Measurements from ENCODE around the gene RFPL3. TPM values are rescaled to one million over a fixed set of nuclear protein-coding genes. Genes with fewer than 3 reads are reported as not detected.

Gene RFPL3
- total and polyA plus RNA-seq, 7 experiments from 2014 or later, result not detected

DNA sequence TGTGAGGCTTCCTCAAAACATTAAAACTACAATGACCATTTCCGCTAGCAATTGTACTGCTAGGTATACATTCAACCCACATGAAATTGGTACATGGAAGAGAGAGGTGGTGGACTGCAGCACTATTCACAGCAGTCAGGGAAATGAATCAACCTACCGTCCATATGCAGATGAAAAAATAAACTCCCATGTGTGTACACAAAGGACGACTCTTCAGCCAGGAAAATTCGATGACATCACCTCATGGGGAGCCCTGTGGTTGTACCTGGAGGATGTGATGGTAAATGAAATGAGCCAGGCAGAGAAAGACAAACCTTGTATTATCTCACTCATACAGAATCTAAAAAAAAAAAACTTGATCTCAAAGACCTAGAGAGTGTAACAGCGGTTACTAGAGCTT, 23.3 kb downstream of the RFPL3 start:
- no peak overlapping the region for H3K4me3 ChIP-seq (ENCODE audit: low read length)
- peaks cover 0 to 8% (median 0%) of the 10 kb centered on the region in 3 experiments for H3K36me3 ChIP-seq (ENCODE audit: control insufficient read depth in 2 of 3, insufficient read depth in 3 of 3, low read length in 3 of 3)
- no peaks in the 10 kb centered on the region for H3K4me1 Mint-ChIP-seq
- no peaks in the 10 kb centered on the region for H3K27me3 Mint-ChIP-seq
- H3K27ac Mint-ChIP-seq, result no peak overlapping the region
- DNase-seq (no peak), ATAC-seq (no peak)
- ChIA-PET CTCF (no interaction called here), POLR2A (no interaction called here)
- H3K27me3 ChIP-seq (ENCODE audit: control insufficient read depth in 2 of 2, insufficient read depth in 2 of 2, low read length in 2 of 2), result no peaks in the 10 kb centered on the region
- no peak overlapping the region for H3K27ac ChIP-seq (ENCODE audit: low read depth, low read length)
- H3K9me3 ChIP-seq (ENCODE audit: control insufficient read depth in 2 of 3, low read length in 3 of 3), result no peaks in the 10 kb centered on the region
- peaks cover 0 to 14% (median 7%) of the 10 kb centered on the region in 5 donors for H3K36me3 Mint-ChIP-seq
- intact Hi-C loops (cut with micrococcal nuclease), result no loop called here
- H3K4me3 Mint-ChIP-seq, result no peak overlapping the region
- H3K4me1 ChIP-seq (ENCODE audit: control insufficient read depth in 2 of 2, insufficient read depth in 2 of 2, low read length in 2 of 2), result no peaks in the 10 kb centered on the region
- H3K9me3 Mint-ChIP-seq, result no peaks in the 10 kb centered on the region

DNA sequence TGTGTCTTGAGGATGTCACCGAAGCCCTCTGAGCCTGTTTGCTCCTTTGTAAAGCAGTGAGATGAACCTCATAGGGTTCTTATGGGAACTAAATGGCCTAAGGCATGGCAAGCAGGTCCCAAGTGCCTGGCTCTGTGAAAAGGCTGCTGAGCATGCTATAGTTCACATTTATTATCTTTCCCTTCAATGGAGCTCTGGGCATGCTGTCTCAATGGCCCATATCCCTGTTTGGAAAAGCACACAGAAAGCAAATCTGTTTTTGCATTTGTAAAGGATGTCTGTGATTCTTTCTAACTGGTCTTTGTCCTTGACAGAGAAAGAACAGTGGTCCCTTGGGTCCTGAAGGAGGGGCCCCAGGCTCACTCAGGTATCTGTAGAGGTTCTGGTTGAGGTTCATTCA, 28.0 kb downstream of the RFPL3 start:
- no peak for ATAC-seq
- Mint-ChIP-seq H3K27ac (no peak overlapping the region), H3K36me3 (peaks cover 0 to 26% (median 11%) of the 10 kb centered on the region in 5 donors), H3K9me3 (no peaks in the 10 kb centered on the region), H3K27me3 (no peaks in the 10 kb centered on the region), H3K4me1 (no peaks in the 10 kb centered on the region), H3K4me3 (no peak overlapping the region)
- Histone ChIP-seq H3K27ac (ENCODE audit: low read depth, low read length) (no peak overlapping the region), H3K27me3 (ENCODE audit: control insufficient read depth in 2 of 2, insufficient read depth in 2 of 2, low read length in 2 of 2) (no peaks in the 10 kb centered on the region), H3K4me1 (ENCODE audit: control insufficient read depth in 2 of 2, insufficient read depth in 2 of 2, low read length in 2 of 2) (no peaks in the 10 kb centered on the region), H3K36me3 (ENCODE audit: control insufficient read depth in 2 of 3, insufficient read depth in 3 of 3, low read length in 3 of 3) (peaks cover 2 to 42% (median 4%) of the 10 kb centered on the region in 3 experiments), H3K4me3 (ENCODE audit: low read length) (no peak overlapping the region), H3K9me3 (ENCODE audit: control insufficient read depth in 2 of 3, low read length in 3 of 3) (no peaks in the 10 kb centered on the region)
- intact Hi-C loops (cut with micrococcal nuclease), result no loop called here
- DNase-seq, result no peak
- POLR2A ChIA-PET, result no interaction called here
- CTCF ChIA-PET, result no interaction called here

DNA sequence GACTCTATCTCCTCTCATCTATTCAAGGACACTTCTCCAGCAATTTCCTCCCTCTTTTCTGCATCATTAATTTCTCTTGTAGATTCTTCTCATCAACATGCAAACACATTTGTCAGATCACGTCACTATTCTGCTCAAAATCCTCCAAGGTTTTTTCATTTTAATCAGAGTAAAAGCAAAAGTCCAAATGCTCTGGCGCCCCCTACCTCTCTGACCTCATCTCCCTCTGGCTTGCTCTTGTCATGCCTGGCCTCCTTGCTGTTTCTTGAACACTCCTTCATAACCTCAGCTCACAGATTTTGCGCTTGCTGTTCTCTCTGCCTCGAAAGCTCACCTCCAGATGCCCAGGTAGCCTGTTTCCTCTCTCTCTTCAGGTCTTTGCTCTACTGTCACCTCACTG, 32.0 kb downstream of the RFPL3 start:
- Mint-ChIP-seq H3K4me1 (no peaks in the 10 kb centered on the region), H3K9me3 (no peaks in the 10 kb centered on the region), H3K27me3 (no peaks in the 10 kb centered on the region), H3K27ac (peak overlapping the region in 6 of 9 donors; percentile 5 to 67 (median 34)), H3K4me3 (no peak overlapping the region), H3K36me3 (peaks cover 4 to 51% (median 20%) of the 10 kb centered on the region in 5 donors)
- no peak overlapping the region for H3K27ac ChIP-seq (ENCODE audit: low read depth, low read length)
- intact Hi-C loops (cut with micrococcal nuclease), result loop anchor here in 1 of 2 donors (1.0 kb wide), 1 partner anchor 412 kb away; no protein-coding TSS in a partner anchor
- H3K27me3 ChIP-seq (ENCODE audit: control insufficient read depth in 2 of 2, insufficient read depth in 2 of 2, low read length in 2 of 2), result no peaks in the 10 kb centered on the region
- ChIA-PET CTCF (no interaction called here), POLR2A (no interaction called here)
- H3K4me1 ChIP-seq (ENCODE audit: control insufficient read depth in 2 of 2, insufficient read depth in 2 of 2, low read length in 2 of 2), result no peaks in the 10 kb centered on the region
- peak in 1 of 9 donors; percentile 15 for DNase-seq
- H3K9me3 ChIP-seq (ENCODE audit: control insufficient read depth in 2 of 3, low read length in 3 of 3), result no peaks in the 10 kb centered on the region
- ATAC-seq, result no peak
- H3K36me3 ChIP-seq (ENCODE audit: control insufficient read depth in 2 of 3, insufficient read depth in 3 of 3, low read length in 3 of 3), result peaks cover 18 to 75% (median 22%) of the 10 kb centered on the region in 3 experiments
- H3K4me3 ChIP-seq (ENCODE audit: low read length), result no peak overlapping the region

- Histone ChIP-seq H3K36me3 (ENCODE audit: control insufficient read depth in 2 of 3, insufficient read depth in 3 of 3, low read length in 3 of 3) (peaks cover 34 to 89% (median 40%) of the 10 kb centered on the region in 3 experiments), H3K4me3 (ENCODE audit: low read length) (no peak overlapping the region), H3K4me1 (ENCODE audit: control insufficient read depth in 2 of 2, insufficient read depth in 2 of 2, low read length in 2 of 2) (no peaks in the 10 kb centered on the region), H3K27me3 (ENCODE audit: control insufficient read depth in 2 of 2, insufficient read depth in 2 of 2, low read length in 2 of 2) (no peaks in the 10 kb centered on the region), H3K9me3 (ENCODE audit: control insufficient read depth in 2 of 3, low read length in 3 of 3) (no peaks in the 10 kb centered on the region), H3K27ac (ENCODE audit: low read depth, low read length) (no peak overlapping the region)
- Mint-ChIP-seq H3K27me3 (no peaks in the 10 kb centered on the region), H3K36me3 (peaks cover 4 to 75% (median 36%) of the 10 kb centered on the region in 5 donors), H3K4me1 (peaks cover 0 to 6% (median 0%) of the 10 kb centered on the region in 7 donors), H3K27ac (peak overlapping the region in 3 of 9 donors; percentile 3 to 40 (median 20)), H3K4me3 (no peak overlapping the region), H3K9me3 (no peaks in the 10 kb centered on the region)
- no peak for ATAC-seq
- POLR2A ChIA-PET, result no interaction called here
- intact Hi-C loops (cut with micrococcal nuclease), result no loop called here
- no peak for DNase-seq
- CTCF ChIA-PET, result no interaction called here
Measured at GRCh38 chr22:32395107-32395506, 37.4 kb downstream of the RFPL3 start.

- H3K27me3 ChIP-seq (ENCODE audit: control insufficient read depth in 2 of 2, insufficient read depth in 2 of 2, low read length in 2 of 2), result no peaks in the 10 kb centered on the region
- ChIA-PET POLR2A (interaction anchor here (1.1 kb wide), 1 partner anchor 15 kb away, joined by 3 read pairs; no protein-coding TSS in a partner anchor), CTCF (no interaction called here)
- no peaks in the 10 kb centered on the region for H3K9me3 Mint-ChIP-seq
- H3K36me3 ChIP-seq (ENCODE audit: control insufficient read depth in 2 of 3, insufficient read depth in 3 of 3, low read length in 3 of 3), result peaks cover 41 to 93% (median 42%) of the 10 kb centered on the region in 3 experiments
- intact Hi-C loops (cut with micrococcal nuclease), result no loop called here
- no peak overlapping the region for H3K27ac ChIP-seq (ENCODE audit: low read depth, low read length)
- H3K36me3 Mint-ChIP-seq, result peaks cover 9 to 82% (median 39%) of the 10 kb centered on the region in 5 donors
- H3K27ac Mint-ChIP-seq, result no peak overlapping the region
- no peak for DNase-seq
- no peaks in the 10 kb centered on the region for H3K9me3 ChIP-seq (ENCODE audit: control insufficient read depth in 2 of 3, low read length in 3 of 3)
- peaks cover 0 to 6% (median 0%) of the 10 kb centered on the region in 7 donors for H3K4me1 Mint-ChIP-seq
- no peak overlapping the region for H3K4me3 ChIP-seq (ENCODE audit: low read length)
- ATAC-seq, result no peak
- no peaks in the 10 kb centered on the region for H3K4me1 ChIP-seq (ENCODE audit: control insufficient read depth in 2 of 2, insufficient read depth in 2 of 2, low read length in 2 of 2)
- H3K4me3 Mint-ChIP-seq, result no peak overlapping the region
- no peaks in the 10 kb centered on the region for H3K27me3 Mint-ChIP-seq
Measured at GRCh38 chr22:32396255-32396654, 38.6 kb downstream of the RFPL3 start.

DNA sequence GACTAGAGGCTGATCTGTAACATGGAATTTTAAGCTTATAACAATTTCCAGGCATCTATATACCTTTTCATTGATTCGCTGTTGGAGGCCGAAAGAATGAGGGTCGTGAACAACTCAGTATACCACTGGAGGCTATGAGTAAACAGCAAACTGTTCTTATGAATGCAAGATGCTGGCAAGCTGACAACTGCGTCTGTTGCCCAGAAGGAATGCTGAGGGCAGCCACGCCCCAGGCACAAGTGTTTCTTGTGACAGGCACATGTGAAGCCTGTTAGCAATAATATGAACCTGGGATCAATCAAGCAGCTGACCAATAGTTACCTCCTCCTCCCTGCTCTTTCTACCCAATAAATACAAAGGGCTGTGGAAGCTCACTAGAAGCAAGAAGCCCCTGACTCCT, 39.1 kb downstream of the RFPL3 start:
- H3K27ac ChIP-seq (ENCODE audit: low read depth, low read length), result no peak overlapping the region
- H3K4me1 Mint-ChIP-seq, result peaks cover 0 to 6% (median 0%) of the 10 kb centered on the region in 7 donors
- H3K4me3 ChIP-seq (ENCODE audit: low read length), result no peak overlapping the region
- H3K27me3 ChIP-seq (ENCODE audit: control insufficient read depth in 2 of 2, insufficient read depth in 2 of 2, low read length in 2 of 2), result no peaks in the 10 kb centered on the region
- no peaks in the 10 kb centered on the region for H3K27me3 Mint-ChIP-seq
- DNase-seq (no peak), ATAC-seq (no peak)
- no peak overlapping the region for H3K4me3 Mint-ChIP-seq
- H3K9me3 ChIP-seq (ENCODE audit: control insufficient read depth in 2 of 3, low read length in 3 of 3), result no peaks in the 10 kb centered on the region
- peaks cover 9 to 84% (median 39%) of the 10 kb centered on the region in 5 donors for H3K36me3 Mint-ChIP-seq
- ChIA-PET POLR2A (interaction anchor here (1.1 kb wide), 1 partner anchor 15 kb away, joined by 3 read pairs; no protein-coding TSS in a partner anchor), CTCF (no interaction called here)
- peaks cover 42 to 98% (median 44%) of the 10 kb centered on the region in 3 experiments for H3K36me3 ChIP-seq (ENCODE audit: control insufficient read depth in 2 of 3, insufficient read depth in 3 of 3, low read length in 3 of 3)
- intact Hi-C loops (cut with micrococcal nuclease), result no loop called here
- H3K27ac Mint-ChIP-seq, result peak overlapping the region in 1 of 9 donors; percentile 41
- no peaks in the 10 kb centered on the region for H3K4me1 ChIP-seq (ENCODE audit: control insufficient read depth in 2 of 2, insufficient read depth in 2 of 2, low read length in 2 of 2)
- no peaks in the 10 kb centered on the region for H3K9me3 Mint-ChIP-seq

GRCh38 chr22:32401486-32401885, 43.8 kb downstream of the RFPL3 start:
- H3K4me1 ChIP-seq (ENCODE audit: control insufficient read depth in 2 of 2, insufficient read depth in 2 of 2, low read length in 2 of 2), result no peaks in the 10 kb centered on the region
- peaks cover 16 to 88% (median 32%) of the 10 kb centered on the region in 3 experiments for H3K36me3 ChIP-seq (ENCODE audit: control insufficient read depth in 2 of 3, insufficient read depth in 3 of 3, low read length in 3 of 3)
- H3K9me3 ChIP-seq (ENCODE audit: control insufficient read depth in 2 of 3, low read length in 3 of 3), result no peaks in the 10 kb centered on the region
- Mint-ChIP-seq H3K27me3 (no peaks in the 10 kb centered on the region), H3K4me1 (peaks cover 0 to 4% (median 0%) of the 10 kb centered on the region in 7 donors), H3K36me3 (peaks cover 4 to 71% (median 21%) of the 10 kb centered on the region in 5 donors), H3K4me3 (no peak overlapping the region), H3K27ac (no peak overlapping the region), H3K9me3 (no peaks in the 10 kb centered on the region)
- no peak for ATAC-seq
- ChIA-PET CTCF (no interaction called here), POLR2A (no interaction called here)
- no peak overlapping the region for H3K27ac ChIP-seq (ENCODE audit: low read depth, low read length)
- no peaks in the 10 kb centered on the region for H3K27me3 ChIP-seq (ENCODE audit: control insufficient read depth in 2 of 2, insufficient read depth in 2 of 2, low read length in 2 of 2)
- DNase-seq, result no peak
- intact Hi-C loops (cut with micrococcal nuclease), result no loop called here
- no peak overlapping the region for H3K4me3 ChIP-seq (ENCODE audit: low read length)
